Panc1 (cell line): Measurements from ENCODE around the gene CADM4.

Source experiments
- POLR2AphosphoS5 ChIP-seq: IDR thresholded peaks from 2 replicates; pipeline ENCODE4 v1.6.1; 2012; ENCODE audit warnings: mild to moderate bottlenecking, low read depth, low read length, moderate library complexity
- SIN3A ChIP-seq: IDR thresholded peaks from 2 replicates; pipeline ENCODE4 v1.6.1; 2012; ENCODE audit warnings: low read depth, mild to moderate bottlenecking, low read length, moderate library complexity, borderline replicate concordance; ENCODE audit not compliant: insufficient read depth
- TF ChIP-seq, protein P1 (sequence below): fragments of 450-650 bp; IDR thresholded peaks from 2 replicates; pipeline ENCODE4 v1.5.1; 2017; ENCODE audit warnings: mild to moderate bottlenecking
- TF ChIP-seq, protein P2 (sequence below), 2 experiments: IDR thresholded peaks; 2 replicates each; pipeline ENCODE4 v1.6.1; 2011 to 2012; ENCODE audit warnings: low read depth in 2 of 2, control low read depth in 1 of 2, low read length in 1 of 2, mild to moderate bottlenecking in 1 of 2, moderate library complexity in 1 of 2; ENCODE audit not compliant: insufficient read depth in 1 of 2

DNA sequence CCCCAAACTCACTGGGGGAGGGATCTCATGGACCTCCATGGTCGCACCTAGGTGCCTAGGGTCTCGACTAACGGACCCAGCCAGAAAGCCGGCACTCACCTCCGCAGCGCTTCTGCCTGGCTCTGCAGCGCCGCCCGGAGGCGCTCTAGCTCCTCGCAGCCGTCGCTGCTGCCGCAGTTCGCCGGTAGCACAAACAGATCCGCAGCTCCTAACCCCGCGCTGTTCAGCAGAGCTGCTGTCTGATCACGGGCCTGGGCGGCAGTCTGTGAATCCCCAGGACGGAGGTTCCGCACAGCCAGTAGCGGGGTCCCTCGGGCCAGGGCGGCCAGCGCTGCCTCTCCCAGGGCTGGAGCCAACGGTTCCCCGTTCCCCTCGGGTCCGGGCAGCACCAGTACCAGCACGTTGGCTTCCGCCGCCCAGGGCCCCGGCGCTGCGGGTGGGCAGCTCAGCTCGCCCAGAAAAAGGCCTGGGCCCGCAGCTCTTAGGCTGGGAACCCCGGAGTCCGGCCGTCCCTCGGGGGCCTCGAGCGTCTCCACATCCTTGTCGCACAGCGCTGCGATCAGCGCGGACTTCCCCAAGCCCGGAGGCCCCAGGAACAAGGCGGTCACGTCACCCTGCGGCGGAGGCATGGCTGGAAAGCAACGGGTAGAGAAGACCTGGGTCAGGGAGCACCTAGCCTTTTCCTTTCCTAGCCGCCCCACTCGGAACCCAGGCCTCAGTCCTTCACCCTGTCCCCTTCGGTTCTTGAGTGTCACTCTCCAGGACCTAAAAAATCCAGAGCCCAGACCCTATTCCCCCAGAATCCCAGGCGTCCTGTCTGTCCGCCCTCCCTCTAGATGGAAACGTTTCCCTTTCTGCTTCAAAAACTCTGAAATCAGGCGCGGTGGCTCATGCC, 44.7 kb downstream of the CADM4 start:
- TF ChIP-seq, protein P1, sequence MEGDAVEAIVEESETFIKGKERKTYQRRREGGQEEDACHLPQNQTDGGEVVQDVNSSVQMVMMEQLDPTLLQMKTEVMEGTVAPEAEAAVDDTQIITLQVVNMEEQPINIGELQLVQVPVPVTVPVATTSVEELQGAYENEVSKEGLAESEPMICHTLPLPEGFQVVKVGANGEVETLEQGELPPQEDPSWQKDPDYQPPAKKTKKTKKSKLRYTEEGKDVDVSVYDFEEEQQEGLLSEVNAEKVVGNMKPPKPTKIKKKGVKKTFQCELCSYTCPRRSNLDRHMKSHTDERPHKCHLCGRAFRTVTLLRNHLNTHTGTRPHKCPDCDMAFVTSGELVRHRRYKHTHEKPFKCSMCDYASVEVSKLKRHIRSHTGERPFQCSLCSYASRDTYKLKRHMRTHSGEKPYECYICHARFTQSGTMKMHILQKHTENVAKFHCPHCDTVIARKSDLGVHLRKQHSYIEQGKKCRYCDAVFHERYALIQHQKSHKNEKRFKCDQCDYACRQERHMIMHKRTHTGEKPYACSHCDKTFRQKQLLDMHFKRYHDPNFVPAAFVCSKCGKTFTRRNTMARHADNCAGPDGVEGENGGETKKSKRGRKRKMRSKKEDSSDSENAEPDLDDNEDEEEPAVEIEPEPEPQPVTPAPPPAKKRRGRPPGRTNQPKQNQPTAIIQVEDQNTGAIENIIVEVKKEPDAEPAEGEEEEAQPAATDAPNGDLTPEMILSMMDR, result peak; percentile 86
- TF ChIP-seq POLR2AphosphoS5 (no peak), SIN3A (no peak)
- TF ChIP-seq, protein P2, sequence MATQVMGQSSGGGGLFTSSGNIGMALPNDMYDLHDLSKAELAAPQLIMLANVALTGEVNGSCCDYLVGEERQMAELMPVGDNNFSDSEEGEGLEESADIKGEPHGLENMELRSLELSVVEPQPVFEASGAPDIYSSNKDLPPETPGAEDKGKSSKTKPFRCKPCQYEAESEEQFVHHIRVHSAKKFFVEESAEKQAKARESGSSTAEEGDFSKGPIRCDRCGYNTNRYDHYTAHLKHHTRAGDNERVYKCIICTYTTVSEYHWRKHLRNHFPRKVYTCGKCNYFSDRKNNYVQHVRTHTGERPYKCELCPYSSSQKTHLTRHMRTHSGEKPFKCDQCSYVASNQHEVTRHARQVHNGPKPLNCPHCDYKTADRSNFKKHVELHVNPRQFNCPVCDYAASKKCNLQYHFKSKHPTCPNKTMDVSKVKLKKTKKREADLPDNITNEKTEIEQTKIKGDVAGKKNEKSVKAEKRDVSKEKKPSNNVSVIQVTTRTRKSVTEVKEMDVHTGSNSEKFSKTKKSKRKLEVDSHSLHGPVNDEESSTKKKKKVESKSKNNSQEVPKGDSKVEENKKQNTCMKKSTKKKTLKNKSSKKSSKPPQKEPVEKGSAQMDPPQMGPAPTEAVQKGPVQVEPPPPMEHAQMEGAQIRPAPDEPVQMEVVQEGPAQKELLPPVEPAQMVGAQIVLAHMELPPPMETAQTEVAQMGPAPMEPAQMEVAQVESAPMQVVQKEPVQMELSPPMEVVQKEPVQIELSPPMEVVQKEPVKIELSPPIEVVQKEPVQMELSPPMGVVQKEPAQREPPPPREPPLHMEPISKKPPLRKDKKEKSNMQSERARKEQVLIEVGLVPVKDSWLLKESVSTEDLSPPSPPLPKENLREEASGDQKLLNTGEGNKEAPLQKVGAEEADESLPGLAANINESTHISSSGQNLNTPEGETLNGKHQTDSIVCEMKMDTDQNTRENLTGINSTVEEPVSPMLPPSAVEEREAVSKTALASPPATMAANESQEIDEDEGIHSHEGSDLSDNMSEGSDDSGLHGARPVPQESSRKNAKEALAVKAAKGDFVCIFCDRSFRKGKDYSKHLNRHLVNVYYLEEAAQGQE (IDR thresholded peaks at IDR 0.05; ENCODE audit: insufficient read depth in 1 of 2, low read depth in 2 of 2, low read length in 1 of 2), result no peak
